HuH-7 (cell line): ENCODE data around the gene MCOLN1.

Experiments used
- DNase-seq: peaks from one replicate; pipeline ENCODE4 v3.0.0; 2011; ENCODE audit warnings: low spot score

Gene MCOLN1

DNA sequence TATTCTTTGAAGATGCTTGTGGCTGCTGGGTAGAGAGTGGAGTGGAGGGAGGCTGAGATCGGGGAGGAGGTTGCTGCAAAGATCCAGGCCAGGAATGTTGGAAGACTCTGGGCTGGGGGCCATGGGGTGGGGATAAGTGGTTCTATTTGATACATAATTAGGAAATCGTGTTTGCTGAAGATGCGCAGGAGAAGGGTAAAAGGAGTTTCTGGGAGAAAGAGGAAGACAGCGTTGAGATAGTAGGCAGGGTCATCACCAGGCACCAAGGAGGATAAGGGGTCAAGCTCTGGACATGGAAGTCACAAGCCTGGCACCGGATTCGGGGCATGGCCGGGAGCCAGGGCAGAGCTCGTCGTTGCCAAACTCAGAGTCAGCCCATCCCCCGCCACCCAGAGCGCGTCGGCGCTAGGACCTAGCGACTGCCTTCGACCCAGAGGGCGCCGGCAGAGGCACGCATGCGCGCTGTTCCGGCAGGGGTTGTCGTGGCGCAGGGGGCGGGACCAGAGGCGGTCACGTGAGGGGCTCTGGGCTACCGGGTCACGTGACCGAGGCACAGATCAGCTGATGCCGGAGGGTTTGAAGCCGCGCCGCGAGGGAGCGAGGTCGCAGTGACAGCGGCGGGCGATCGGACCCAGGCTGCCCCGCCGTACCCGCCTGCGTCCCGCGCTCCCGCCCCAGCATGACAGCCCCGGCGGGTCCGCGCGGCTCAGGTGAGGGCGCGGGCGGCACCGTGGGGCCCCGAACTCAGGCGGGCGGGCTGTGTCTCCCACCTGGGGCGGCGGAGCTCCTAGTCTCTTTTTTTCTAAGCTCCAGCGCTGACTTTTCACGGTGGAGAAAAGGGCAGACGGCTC lies at the start of gene MCOLN1:
MCOLN1 (plus strand) TSS at position 553 of the 851 bp plus-strand sequence; CDS start at position 680, 127 bp downstream.
- DNase-seq, result peak; percentile 100

DNA sequence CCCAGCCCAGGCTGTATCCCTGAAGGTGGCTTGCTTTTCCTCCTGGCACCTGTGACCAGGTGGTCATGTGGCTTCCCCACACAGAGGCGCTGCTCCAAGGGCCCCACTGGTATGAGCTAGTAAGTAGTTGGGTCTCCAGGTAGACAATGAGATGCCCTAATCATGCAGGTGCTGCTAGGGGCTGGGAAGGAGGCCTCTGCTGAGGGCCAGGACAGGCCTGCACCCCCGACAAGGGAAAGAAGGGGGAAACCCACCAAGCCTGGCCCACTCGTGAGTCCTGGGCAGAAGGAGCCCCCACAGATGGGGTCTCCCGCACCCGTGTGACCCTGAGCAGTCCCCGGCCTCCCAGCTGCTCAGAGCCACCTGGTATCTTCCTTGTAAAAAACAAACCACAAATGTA lies 46.8 kb upstream of the MCOLN1 start:
- no peak for DNase-seq

DNA sequence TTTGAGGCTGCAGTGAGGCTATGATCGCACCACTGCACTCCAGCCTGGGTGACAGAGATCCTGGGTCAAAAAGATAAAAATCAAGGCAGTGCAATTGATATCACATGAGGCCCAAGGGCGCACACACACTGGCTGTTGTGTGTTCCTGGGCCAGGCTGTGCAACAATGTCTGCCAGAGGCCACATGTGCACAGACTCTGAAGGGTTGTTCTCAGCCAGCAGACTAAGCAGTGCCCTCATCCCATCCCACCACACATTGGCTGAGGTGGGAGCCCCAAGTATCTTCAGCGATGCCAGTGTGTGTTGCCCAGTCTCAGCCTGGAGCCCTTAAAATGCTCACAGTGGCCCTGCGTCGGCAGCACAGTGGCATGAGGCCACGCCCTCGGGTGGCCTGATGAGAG lies 46.2 kb upstream of the MCOLN1 start:
- DNase-seq, result no peak

DNA sequence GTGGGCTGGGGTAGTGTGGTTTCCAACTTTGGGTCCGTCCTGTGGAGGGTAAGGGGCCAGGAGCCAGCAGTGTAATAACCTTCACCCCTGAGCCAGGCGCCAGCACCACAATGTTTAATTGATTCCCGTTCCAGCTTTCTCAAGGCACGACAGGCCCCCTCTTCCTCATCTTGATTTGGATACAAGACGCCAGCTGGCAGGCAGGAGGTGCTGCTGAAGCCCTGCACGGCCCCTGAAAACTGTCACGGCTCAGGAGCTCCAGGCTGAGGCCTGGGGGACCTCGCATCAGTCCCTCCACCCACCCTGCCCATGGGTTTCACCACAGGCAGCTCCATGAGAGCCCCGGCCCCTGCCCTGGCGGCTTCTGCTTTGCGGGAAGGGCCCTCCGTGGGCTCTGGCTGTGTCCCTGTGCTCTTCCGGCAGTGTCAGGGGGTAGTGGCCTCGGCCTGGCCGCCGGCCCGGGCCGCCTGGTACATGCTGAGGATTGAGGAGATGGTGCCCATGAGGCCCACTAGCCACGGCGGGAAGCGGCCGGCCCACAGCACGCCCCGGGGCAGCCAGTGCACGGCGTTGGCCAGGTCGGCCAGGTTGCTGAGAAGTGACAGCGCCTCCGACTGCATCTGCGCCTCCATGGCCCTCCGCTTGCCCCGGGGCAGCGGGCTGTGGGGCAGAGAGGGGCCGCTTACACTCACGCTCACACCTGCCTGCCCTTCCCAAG lies 45.5 kb upstream of the MCOLN1 start:
- no peak for DNase-seq

DNA sequence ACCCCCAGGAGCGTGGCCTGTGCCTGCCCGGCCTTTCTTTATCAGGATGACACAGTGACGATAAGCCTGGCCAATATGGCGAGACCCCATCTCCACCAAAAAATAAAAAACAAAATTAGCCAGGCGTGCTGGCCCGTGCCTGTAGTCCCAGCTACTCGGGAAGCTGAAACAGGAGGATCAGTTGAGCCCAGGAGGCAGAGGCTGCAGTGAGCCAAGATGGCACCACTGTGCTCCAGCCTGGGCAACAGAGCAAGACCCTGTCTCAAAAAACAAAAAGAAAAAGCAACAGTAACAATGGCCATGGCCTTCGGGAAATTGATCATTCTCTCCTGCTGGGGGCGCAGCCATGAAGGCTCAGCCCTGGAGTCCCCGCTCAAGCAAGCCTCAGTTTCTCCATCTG lies 44.7 kb upstream of the MCOLN1 start:
- DNase-seq, result no peak

DNA sequence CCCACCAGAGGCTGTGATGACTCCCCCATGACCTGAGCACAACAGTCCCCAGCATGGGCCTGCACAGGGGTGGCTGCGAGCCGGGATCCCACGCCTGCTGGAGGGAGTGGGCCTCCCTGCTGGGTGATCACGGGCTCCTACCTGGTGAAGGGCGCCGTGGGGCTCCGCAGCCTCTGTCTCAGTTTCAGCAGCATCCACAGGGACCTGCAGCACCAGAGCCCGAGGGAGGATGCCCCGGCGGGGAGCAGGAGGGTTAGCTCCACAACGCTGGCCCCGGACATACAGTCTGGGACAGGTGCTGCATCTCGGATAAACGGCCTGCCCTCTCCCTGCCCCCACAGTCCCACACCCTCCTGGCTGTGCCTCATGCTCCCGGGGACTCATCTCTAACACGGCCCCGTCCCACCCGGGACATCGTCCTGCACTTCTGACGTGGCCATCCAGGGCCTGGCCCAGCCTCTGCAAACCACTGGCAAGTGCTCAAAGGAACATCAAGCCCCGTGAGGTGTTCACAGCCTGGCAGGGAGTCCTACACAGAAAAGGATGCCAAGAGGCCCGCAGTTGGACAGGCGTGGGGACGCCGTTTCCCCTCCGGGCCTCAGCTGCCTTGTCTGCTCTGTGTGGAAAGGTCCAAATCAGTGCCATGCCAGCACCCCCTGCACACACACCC lies 44.1 kb upstream of the MCOLN1 start:
- DNase-seq, result no peak

DNA sequence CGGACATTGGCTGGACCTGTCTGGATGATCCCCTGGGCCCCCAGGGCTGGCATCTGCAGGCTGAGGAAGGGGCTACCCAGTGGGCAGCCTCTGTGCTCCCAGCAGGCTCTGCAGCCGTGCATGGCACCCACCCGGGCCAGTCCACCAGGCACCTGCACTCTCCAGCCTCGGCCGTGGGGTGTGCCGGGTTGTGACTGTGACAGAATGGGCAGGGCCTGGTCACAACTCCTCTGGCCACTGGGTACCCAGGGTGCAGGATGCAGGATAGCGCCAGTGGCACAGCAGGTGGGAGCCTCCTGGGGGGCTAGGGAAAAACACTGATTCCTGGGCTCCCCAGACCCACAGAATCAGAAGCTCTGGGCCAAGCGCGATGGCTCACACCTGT lies 43.6 kb upstream of the MCOLN1 start:
- no peak for DNase-seq

DNA sequence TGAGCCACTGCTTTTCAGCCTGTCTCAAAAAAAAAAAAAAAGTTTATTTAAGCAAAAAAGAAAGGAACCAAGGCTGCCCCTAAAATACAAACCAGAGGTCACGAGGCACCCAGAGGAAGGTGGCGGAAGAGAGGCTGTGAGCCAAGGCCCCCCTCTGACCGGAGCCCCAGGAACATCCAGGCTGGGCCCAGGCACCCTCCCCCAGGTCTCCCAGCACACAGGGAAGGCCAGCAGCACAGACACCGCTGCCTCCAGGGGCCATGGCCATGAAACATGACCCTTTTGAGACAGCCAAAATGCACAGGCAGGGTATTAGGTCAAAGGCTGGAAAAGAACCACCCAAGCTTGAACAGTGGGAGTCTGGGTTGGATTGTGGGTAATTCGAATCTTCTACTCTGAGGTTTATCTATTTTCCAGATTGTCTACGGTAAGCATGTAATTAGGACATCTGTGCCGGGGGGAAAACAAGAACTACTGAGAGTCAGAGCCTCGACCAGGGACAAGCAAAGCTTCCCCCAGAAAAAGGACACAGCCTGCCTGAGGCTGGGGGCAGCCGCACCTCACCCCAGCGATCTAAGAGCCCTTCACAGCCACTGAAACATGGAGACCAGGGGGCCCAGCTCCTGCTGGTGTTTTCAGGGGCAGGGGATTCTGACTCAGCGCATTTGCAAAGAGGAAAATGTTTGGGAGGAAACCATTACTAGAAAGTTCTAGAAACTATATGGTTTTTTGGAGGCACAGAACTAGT lies 42.0 kb upstream of the MCOLN1 start:
- no peak for DNase-seq

DNA sequence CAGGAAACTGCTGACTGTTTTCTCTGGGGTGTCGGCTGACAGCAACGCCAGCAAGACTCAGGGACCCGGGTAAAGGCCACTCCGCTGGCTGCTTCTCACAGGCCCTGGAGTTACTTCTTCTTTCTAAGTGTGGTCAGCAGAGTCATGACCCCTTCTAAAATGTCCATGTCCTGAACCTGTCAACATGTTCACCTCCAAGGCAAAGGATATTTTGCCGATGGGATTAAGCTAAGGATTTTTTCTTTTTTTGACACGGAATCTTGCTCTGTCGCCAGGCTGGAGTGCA lies 41.5 kb upstream of the MCOLN1 start:
- no peak for DNase-seq

DNA sequence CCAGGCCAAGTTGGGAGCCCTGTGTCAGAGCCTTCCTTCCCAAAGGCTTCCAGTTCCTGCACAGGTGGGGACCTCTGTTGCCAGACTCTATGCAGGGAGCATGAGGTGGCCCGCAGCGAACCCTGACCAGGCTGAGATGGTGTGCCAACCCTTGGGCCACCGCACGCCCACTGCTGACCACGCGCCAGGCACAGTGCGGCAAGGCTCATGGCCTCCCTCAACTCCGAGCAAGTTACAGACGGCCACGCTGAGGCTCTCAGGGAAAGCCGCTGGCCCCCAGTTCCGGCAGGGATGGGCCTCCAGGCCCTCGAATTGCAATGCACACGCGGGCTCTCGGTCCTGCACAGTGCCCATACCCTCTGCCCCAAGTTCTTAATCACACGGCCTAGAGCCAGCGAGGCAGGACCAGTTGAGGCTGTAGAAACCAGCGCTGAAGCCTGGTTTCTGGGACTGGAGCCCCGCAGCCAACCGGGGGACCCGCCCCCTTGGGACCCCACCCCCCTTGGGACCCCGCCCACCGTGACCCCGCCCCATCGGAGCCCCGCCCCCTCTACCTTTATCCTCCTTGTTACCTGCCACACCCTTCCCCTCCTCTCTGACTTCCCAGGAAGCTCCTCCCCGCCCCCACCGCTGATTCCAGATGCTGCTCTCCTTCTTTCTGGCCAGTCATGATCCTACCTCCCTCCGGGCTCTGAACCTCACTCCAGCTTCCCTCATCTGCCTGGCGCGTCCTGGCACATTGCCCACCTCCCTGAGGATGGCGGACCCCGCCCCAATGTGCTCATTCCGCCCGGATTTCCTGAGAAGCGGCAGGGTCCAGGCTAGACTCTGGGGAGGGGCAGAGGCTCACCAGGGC lies 39.6 kb upstream of the MCOLN1 start:
- no peak for DNase-seq

DNA sequence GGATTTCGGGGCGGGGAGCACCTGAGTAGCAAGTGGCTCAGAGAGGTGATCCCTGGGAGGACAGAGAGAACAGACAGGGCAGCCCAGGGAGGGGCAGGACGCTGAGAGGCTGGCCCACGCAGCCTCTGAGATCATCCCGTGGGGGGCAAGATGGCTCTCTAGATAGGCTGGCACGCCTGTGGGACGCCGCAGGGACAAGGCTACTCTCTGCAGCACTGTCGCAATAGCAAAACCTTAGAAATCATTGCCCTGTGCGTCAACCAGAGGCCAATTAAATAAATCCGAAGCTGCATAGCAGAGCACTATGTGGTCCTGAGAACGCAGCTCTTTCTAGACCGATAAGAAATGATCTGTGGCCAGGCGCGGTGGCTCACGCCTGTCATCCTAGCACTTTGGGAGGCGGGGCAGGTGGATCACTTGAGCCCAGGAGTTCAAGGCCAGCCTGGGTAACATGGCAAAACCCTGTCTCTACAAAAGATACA lies 38.7 kb upstream of the MCOLN1 start:
- DNase-seq, result no peak

DNA sequence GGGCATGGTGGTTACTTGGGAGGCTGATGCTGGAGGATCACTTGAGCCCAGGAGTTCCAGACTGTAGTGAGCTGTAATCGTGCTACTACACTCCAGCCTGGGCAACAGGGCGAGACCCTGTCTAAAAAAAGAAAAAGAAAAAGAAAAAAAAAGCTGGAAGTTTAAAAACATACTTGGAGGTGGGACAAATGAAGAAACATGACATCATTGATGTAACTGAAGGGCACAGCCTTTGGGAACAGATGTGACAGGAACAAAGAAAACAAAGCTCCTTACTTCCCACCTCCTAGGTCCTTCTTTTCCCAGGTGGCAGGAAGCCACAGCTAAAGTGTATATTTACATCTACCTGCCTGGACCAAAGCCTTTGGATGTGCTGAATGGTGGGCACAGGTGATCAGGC lies 35.5 kb upstream of the MCOLN1 start:
- no peak for DNase-seq

DNA sequence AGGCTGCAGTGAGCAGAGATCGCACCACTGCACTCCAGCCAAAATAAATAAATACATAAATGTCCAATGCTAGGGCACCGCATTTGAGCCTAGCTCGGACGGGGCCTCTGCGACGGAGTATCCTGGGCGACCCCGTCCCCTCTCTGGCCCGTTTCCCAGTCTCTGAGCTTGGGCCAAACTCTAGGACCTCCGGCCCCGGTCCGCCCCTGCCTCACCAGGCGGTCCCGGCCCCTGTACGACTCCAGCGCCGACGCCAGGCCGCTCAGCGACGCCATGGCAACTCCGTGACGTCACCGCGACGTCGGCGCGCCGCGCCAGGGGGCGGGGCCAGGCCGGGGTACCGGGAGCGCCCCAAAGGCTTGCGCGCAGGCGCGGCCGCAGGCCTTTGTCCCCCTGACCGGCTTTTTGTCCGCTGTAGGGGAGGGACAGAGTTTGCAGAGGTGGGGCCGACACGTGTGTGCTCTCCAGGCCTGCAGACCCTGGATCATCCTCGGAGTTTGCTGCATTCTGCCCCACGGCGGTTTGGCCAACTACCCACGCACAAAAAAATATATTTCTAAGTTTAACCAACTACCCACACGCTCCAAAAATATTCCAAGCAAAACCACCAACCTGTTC lies 33.6 kb upstream of the MCOLN1 start, which contains the start of gene PEX11G:
PEX11G (minus strand) TSS at position 300 of the 618 bp plus-strand sequence; CDS start at position 275, 25 bp downstream.
- no peak for DNase-seq

DNA sequence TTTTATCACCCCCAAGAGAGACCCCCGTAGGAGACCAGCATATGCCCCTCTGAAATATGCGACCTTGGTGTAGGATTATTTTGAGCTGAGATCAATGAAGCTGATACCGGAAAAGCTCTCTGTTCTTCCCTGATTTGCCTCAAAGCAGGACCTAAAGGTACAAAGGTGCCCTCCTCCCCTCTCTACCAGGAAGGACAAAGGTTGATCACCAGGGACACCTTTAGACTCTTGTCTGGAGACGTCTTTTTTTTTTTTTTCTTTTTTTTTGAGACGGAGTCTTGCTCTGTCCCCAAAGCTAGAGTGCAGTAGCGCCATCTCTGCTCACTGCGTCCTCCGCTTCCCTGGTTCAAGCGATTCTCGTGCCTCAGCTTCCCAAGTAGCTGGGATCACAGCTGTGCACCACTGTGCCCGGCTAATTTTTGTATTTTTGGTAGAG lies 32.8 kb upstream of the MCOLN1 start:
- DNase-seq, result no peak

DNA sequence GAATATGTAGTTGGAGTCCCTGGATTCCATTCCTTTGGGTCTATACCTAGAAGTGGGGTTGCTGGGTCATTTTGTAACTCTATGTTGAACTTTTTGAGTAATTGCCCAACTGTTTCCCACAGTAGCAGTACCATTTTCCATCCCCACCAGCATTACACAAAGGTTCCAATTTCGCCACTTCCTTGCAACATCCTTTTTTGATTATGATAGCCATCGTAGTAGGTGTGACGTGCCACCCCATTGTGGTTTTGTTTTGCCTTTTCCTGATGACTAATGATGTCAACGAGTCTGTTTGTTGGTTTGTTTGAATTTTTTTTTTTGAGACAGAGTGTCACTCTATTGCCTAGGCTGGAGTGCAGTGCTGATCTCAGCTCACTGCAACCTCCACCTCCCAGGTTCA lies 30.3 kb upstream of the MCOLN1 start:
- DNase-seq, result no peak

DNA sequence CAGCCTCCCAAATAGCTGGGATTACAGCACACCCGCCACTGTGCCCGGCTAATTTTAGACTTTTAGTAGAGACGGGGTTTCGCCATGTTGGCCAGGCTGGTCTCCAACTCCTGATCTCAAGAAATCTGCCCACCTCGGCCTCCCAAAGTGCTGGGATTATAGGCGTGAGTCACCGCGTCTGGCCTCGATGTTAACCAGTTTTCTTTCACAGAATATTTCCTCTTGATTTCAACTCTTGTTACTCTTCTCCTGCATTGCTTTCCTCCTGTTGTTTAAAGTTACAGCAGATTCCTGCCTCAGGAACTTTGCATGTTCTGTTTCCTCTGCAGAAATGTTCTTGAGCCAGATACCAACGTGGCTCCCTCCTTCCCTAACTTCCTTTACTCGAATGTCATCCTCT lies 29.9 kb upstream of the MCOLN1 start:
- DNase-seq, result no peak

DNA sequence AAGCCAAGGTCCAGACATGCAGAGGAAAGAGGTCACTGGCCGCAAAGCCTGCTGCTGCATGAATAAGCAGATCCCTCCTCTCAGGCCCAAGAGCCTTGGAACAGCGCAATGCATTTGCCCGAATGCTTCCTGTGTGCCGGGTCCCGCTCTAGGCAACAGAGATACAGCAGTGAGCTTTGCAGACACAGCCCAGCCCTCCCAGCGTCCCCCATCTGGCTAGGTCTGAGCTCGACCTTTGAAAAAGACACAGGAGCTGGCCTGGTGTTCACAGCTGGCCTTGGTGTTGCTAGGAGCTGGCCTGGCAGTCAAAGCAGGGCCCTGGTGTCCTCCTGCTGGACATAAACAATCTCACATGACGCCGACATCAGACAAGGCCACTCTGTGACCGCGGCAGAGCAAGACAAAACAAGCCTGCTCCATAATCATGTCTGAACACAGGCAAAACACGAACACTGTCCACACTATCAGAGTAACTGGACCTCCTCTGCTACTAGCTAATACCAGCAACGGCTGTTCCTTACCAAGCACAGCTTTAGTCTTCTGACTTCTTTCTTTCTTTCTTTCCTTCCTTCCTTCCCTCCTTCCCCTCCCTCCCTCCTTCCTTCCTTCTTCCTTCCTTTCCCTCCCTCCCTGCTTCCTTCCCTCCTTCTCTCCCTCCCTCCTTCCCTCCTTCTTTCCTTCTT lies 27.9 kb upstream of the MCOLN1 start:
- no peak for DNase-seq

DNA sequence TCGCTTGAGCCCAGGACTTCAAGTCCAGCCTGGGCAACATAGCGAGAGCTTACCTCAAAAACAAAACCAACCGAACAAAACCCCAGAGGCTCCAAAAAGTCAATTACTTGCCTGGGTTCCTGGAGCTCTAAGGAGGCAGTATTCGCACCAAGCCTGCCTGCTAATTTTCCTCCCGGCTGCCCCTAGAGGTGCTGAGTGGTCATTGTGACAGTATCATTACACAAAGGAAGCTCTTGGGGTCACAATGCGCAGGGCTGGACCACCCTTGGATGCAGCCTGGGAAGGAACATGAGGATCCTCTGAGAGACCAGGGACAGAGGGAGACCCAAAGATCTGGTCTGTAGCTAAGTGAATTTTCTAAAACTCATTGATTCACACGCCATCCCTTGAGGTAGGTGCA lies 25.1 kb upstream of the MCOLN1 start:
- no peak for DNase-seq

DNA sequence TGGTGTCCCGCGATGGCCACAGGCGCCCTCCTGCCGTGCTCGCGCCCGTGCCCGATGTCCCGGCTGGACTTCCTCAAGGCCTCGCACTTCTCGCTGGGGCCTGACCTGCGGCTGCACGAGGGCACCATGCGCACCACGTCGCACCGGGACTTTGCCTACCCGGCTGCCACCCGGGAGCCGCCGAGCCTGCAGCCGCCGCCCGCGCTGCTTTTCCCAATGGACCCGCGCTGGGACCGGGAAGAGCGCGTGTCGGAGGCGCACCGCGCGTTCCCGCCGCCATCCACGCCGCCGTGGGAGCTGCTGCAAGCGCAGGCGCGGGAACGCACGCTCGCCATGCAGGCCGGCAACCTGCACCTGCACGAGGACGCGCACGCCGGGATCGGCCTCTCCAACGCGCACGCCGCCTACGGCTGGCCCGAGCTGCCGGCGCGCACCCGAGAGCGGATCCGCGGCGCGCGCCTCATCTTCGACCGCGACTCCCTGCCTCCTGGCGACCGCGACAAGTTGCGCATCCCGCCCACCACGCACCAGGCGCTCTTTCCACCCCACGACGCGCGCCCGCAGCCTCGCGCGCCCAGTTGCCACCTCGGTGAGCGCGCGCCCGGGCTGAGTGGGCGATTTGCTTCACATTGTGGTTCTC lies 21.5 kb upstream of the MCOLN1 start:
- DNase-seq, result peak; percentile 85

DNA sequence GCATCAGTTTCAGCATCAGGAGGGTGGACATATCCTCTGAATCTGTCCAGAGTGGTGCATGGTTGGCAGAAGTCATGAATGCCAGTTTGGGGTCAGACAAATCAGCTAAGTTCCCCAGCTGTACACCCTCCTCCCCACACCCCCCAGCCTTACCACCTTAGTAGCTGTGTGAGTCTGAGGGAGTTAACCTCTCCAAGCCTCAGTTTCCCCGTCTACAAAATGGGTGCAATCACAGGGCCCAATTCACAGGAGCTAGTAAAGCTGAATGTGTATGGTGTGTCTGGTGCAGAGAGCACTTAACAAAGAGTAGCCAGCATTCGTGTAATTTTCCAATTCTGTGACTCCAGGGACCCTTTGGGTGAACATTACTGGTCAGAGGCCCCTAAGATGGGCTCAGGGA lies 19.9 kb upstream of the MCOLN1 start:
- no peak for DNase-seq
